HG03280 (cell line): ENCODE results near the gene SMIM27.
"Not testable (repeated sequence)": the region's sequence is repeated elsewhere in the genome, so short reads cannot be mapped to it uniquely, and the experiment has no call there.

Experiments
- ATAC-seq: cut with Tn5 transposase; IDR thresholded peaks from one replicate; pipeline ENCODE4 v1.9.1; 2021; ENCODE audit warnings: mild to moderate bottlenecking, moderate library complexity; ENCODE audit not compliant: unreplicated experiment

SMIM27 gene, protein sequence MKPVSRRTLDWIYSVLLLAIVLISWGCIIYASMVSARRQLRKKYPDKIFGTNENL

DNA sequence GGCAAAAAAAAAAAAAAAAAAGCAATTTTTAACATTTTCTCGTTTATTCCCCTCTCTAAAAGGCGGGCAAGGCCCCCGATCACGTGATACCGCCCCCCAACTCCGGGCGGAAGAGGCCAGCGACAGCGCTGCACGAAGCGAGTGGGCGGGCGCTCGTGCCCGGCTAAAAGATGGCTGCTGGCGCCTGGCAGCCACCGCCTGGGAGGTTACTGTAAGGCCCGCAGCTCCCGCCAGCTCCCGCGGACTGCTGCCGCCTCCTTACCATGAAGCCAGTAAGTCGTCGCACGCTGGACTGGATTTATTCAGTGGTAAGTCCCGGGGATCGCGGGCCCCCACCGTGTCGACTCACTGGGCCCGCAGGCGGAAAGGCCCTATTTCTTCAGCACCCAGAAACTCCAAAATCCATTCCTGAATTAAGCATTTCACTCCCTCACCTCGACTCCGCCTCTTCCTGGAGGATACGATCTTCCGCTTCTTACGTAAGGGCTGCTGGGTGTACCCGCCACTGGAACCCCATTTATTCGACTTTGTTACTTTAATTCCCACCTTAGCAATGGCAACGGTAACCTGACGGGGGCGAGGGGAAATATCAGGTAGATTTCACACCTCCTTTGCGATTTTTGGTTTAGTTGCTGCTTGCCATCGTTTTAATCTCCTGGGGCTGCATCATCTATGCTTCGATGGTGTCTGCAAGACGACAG, at the start of gene SMIM27, which contains the start of gene TOPORS:
Gene SMIM27 (plus strand): TSS at position 156 of the 701 bp plus-strand sequence. CDS start 108 bp downstream, at position 264.
Gene TOPORS (minus strand): TSS at position 415 of the 701 bp plus-strand sequence. CDS start 150 bp downstream, at position 265.
- ATAC-seq = peak; percentile 70

DNA sequence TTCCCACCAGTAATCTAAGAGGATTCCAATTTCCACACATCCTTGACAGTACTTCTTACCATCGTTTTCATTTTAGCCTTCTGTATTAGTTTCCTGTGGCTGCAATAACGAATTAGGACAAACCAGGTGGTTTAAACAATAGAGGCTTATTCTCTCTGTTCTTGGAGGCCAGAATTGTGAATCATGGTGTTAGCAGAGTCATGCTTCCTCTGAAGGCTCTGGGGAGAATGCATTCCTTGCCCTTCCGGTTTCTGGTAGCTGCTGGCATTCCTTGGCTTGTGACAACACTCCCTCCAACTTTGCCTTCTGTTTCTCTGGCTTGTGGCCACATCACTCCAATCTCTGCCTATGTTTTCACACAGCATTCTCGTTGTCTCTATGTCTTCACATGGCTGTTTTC, 49.7 kb upstream of the SMIM27 start:
- no peak for ATAC-seq

DNA sequence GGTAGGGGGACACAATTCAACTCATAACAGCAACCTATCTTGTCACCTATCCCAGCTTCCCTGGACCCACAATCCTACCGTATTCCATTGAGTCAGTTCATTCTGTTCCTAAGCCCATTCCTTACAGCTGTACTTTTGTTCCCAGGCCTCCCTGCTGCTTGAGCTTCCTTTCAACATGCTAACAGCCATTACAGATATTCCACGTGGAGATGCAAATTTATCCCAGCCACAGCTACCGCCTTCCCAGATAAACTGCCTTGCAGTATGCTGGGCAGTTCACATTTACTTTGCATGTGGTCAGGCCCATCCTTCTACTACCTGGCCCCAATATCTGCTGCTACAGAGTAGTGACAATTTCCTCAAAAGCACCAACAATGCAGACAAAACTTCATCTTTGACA, 49.1 kb upstream of the SMIM27 start:
- no peak for ATAC-seq

DNA sequence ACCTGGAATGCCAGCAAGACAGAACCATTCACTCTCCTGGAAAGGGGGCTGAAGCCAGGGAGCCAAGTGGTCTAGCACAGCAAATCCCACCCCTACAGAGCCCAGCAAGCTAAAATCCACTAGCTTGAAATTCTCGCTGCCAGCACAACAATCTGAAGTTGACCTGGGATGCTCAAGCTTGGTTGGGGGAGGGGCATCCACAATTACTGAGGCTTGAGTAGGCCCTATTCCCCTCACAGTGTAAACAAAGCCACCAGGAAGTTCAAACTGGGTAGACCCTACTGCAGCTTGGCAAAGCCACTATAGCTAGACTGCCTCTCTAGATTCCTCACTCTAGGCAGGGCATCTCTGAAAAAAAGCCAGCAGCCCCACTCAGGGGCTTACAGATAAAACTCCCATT, 43.4 kb upstream of the SMIM27 start:
- no peak for ATAC-seq

DNA sequence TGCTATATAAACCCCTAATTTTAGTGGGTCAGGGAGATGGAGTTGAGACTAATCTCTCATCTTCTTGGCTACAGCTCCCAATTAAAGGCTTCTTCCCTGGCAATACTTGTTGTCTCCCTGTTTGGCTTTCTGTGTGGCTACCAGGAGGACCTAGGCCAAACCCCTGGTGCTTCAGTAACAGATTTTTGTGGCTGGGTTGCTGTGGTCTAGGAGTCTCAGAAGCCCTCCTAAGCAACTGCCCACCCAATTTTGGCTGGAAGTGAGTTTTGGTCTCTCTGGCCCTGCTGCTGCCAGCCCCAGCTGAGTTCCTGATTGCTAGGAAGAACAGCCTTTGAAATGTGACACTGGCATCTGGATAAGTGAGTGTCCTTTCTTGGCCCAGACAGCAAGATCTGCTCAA, 35.9 kb upstream of the SMIM27 start:
- no peak for ATAC-seq

DNA sequence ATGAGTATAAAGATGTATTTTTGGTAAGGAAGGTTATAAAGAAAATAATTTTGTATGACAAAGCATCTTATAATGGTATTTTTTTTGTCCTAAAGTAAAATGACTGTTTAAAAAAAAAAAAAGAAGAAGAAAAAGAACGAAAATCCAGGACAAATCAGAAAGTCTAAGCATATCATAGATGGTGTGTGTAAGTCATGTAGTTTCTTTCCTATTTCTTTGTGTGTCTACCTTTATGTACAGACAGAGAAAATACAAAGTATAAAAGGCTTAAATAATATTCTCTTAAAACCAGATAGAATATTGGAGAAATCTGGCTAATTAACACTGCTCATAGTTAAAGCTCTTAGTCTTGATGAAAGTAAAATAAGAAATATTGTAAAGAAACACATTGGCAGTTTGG, 33.9 kb upstream of the SMIM27 start:
- ATAC-seq = no peak

DNA sequence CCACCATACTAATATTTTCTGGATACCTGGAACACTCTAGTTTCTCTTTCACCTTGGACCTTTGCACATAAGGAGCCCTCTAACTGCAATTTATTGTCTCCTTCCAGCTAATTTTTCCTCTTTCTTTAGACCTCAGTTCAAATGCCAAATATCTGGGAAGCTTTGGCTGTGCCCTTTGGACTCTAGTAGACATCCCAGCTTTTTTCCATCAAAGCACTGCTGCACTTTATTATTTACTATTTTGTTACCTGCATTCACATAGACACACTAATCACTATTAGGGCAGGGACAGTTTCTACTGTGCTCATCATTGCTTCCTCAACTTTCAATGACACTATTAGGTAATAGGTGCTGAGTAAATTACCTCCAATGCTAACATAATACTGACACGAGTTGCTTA, 28.2 kb upstream of the SMIM27 start:
- ATAC-seq = no peak

DNA sequence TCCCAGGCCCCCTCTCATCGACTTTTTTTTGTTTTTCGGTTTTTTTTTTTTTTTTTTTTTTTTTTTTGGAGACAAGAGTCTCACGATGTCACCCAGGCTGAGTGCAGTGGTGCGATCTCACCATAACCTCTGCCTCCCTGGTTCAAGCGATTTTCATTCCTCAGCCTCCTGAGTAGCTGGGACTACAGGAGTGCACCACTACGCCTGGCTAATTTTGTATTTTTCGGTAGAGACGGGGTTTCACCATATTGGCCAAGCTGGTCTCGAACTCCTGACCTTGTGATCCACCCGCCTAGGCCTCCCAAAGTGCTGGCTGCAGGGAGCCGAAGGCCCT, 27.6 kb upstream of the SMIM27 start:
- ATAC-seq = not testable (repeated sequence)

DNA sequence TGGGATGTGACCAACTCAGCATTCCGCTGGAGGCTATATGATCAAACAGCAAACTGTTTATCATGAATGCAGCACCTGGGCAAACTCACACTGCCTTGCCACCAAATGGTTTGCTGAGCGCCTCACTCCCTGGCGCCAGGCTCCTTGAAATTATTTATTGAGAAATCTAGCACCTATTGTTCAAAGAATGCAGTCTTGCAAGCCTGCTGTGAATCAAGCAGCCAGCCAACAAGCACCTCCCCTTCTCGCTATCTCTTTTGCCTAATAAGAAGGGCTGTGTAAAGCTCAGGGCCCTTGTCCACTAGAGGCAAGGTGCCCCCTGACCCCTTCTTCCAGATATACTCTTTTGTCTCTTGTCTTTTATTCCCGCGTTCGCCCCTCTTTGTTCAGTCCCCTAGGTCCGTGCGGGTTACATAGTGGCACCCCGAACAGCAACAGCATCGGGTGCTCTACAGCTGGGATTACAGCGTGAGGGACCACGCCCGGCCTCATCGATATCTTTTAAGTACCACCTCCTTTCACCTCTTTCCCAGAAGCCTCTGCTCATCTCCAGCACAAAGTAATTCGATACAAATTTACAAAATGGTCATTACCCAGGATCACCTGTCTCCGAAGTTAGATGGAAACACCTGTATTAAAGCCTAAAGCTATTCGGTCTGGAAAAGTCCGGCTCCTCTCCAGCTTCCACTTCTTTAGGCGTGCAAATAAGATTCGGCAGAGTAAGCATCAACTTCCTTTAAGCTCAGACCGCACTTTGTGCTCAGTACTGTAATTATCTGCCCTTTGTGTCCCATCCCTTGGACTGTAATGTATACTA, 27.0 kb upstream of the SMIM27 start:
- peak; percentile 15 for ATAC-seq

DNA sequence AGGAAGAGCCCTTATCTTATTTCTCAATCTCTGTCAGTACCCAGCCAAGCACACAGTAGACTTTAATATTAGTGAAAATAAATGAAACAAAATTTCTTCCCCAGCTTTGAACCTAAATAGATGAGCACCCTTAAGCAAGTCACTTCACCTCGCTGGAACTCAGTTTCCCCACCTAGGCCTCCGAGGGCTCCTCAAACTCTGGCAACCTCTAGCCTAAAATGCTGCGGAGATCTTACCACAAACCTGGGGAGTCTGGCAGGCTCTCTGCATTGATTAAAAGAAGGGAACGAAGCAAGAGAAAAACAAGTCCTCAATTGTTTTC, 26.5 kb upstream of the SMIM27 start:
- ATAC-seq = peak; percentile 20

DNA sequence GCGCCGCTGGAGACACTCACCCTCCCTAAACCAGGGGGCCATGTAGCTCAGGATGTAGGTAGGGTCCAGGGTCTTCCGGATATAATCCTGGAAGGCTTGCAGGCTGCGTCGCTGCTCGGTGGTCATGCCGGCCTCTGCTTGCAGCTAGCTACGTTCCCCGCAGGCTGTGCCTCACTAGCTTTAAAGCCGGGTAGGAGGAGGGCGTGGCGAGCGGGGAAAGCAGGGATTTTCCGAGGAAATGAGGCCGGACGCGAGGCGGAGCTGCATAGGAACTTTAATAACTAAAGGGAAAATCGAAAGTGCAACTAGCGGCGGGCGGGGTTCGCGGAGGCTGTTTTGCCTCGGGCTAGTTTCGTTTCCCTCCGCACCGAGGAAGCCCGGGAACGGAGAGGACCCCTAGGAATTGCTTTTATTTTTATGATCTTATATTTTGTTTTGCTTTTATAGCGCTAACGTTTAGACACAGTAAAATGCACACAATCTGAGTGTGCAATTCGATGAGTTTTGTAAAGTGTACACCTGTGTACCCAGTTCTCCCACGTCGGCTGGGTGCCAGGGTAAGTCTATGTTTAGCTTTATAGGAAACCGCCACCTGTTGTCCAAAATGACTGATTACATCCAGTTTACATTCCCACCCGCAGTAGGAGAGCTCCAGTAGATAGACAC, 26.0 kb upstream of the SMIM27 start, which contains the start of gene RIGI:
Gene RIGI (minus strand): TSS at position 156 of the 666 bp plus-strand sequence. CDS start 30 bp downstream, at position 126.
- peak; percentile 57 for ATAC-seq

DNA sequence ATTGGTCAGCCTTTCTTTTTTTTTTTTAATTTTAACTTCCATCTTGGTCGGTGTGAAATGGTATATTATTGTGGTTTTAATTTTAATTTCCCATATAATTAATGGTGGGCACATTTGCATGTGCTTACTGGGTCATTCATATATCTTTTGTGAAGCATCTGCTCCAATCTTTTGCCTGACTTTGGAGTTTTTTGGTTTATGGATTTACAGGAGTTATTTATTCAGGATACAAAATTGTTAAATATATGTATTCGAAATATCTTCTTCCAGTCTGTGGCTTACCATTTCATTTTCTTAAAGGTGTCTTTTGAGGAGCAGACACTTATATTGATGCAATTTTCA, 25.4 kb upstream of the SMIM27 start:
- no peak for ATAC-seq

DNA sequence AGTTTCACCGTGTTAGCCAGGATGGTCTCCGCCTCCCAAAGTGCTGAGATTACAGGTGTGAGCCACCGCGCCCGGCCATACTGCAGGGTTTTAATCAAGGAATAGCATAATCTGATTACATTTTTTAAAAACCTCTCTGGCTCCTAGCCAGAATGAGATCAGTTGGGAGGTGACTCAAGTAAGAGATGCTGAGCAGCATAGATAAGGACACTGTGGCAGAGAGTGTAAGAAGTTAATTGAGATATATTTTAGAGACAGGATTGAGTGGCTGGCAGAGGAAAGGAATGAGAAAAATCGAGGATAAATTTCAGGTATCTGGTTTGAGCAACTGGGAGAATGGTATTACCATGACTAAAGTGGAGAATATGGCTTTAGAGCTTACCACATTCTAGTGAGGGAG, 18.8 kb upstream of the SMIM27 start:
- ATAC-seq = no peak

DNA sequence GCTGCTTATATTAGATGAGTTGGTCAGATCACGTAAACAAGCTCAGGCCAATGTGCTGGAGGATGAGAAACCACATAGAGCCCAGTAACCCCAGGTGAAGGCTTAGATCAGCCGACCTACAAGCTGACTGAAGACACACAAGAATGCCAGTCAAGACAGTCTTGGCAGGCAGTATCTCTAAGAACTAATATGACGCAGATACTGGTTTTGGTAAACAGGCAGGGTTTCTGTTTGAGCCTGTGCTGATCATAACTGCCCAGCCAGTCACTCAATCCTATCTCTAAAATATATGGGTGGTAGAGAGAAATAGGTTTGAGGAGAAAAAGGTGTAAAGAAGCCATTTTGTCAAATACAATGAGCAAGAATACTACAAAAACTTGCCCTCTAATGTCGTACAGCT, 18.3 kb upstream of the SMIM27 start:
- no peak for ATAC-seq

DNA sequence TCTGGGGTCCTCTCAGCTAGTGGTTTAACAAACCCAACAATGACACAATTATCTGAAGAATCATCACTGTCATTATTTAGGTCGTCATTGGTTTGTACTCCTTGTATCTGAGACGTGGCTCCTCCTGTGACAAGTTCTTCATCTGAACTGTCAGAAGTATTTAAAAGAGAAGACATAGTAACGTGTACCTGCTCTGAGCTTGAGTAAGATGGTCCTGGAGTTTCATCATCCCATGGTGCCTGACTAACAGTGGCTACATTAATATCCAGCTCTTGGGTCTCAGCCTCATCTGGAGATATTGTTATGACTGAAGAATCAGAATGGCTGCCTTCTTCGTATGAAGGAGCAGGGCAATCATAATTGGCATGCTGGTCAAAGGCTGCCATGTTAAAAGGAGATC, 9.1 kb upstream of the SMIM27 start:
- no peak for ATAC-seq

DNA sequence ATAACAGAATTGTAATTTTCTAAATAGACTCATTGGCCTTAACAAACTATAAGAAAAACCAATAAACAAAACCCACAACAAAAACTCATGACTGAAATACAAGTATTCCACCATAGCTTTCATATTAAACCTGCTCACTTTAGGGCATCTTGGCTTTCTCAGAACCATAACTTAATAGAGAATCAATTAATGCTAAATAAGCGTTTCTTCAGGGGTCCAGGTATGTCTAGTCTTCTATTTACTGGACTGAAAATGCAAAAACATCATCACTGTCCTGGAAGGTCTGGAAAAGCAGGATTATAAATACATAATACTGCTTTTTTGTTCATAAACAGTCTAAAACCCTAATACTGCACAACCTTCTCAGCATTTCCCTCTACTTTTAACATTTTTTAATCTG, 6.2 kb upstream of the SMIM27 start:
- ATAC-seq = no peak

DNA sequence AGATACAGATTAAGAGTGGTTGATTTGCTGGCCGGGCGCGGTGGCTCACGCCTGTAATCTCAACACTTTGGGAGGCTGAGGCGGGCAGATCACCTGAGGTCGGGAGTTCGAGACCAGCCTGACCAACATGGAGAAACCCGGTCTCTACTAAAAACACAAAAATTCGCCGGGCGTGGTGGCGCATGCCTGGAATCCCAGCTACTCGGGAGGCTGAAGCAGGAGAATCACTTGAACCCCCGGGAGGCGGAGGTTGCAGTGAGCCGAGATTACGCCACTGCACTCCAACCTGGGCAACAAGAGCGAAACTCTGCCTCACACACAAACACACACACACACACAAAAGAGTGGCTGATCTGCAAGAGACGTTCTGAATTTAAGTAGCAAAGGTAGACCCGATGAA, 3.9 kb upstream of the SMIM27 start:
- not testable (repeated sequence) for ATAC-seq

DNA sequence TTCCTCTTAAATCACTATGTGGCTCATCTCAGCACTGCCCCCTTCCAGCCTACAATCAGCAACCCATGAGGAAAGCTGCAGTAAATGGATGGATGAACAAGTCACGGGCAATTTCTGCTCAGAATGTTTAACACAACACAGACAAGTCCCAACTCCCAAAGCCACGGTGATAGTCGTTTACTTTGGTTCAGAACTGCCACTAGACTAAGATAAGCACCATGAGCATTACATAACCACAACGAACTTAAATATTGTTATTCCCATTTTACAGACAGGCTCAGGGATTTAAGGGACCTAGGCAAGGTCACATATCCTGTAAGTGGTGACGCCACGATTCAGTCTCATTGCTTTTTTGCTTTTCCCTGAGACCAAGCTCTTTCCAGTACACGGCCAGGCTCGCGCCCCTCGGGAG, 2.0 kb upstream of the SMIM27 start:
- ATAC-seq = no peak

DNA sequence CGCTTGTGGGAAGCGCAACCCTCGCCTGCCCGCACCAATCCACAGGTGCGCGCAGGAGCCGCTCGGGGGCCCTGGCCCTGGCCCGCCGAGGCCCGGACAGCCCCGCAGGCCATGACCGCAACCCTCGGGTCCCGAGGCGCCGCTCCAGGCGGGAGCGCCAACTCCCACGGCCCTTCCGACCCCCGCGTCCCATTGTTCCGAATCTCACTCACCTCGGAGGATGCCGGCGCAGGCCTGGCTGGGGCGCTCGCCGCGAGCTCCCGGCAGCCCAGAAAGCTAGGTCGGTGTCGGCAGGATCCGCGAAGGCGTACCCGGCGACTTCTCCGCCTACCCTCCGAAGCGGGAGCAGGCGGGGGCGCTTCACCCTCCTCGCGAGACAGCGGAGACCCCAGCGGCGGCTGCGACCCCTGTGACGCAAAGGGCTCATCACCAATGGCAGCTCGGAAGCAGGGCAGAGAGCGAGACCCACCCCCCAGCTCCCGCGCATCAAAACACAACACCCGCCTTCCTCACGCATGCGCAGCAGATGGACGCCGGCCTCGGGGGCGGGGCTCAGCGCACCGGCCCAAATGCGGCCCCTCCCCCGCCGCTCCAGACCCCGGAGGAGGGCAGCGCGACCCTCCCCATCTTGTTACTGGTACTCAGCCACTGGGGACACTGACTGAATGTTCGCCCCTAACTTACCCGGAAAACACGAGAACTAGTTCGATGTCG, 1.4 kb upstream of the SMIM27 start:
- peak; percentile 68 for ATAC-seq

DNA sequence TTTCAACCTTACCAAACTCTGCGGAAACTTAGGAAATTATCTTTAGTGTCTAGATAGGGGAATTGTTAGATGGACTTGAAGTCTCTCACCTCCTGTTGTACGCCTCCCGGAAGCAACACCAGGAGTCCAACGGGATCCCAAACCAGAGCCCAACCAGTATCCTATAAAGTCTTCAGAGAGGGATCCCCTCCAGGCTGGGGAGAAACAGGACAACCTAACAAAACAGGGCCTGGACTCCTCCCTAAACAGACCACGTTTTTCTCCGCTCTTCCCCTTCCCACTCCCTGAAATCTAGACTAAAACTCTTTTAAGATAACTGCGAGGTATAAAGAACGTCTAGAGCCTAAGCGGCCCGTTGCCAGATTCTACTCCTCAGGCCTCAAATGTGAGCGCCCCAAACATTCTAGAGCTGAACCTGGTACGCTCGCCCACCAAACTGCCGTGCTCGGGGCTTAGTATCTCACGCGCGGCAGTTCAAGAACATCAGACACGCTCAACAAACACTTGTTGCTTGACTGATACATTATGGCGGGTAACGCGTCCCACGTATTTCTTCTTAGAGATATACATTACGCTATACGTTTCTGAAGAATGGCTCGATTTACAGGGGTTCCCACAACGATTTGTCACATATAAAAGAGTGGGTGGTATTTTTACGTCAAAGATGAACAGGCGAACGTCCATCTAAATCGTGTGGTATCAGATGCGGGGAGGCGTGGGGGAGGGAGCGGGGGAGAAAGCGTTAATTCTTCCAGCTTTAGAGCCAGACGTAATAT, 663 bp upstream of the SMIM27 start:
- ATAC-seq = no peak
